Muscle layer of duodenum (tissue), 2 donors: ENCODE results near the gene TNNT2.

ENCODE experiments used
- H3K27ac ChIP-seq: one replicate; pipeline ENCODE4 v1.7.0; 2013; ENCODE audit warnings: mild to moderate bottlenecking, low read length
- H3K27me3 ChIP-seq: one replicate; pipeline ENCODE4 v1.7.0; 2013; ENCODE audit warnings: low read depth, mild to moderate bottlenecking, control low read depth, low read length
- H3K36me3 ChIP-seq, 2 donors: one replicate each; pipeline ENCODE4 v1.7.0; 2013; ENCODE audit warnings: low read length in 2 of 2, control low read depth in 1 of 2, mild to moderate bottlenecking in 1 of 2; ENCODE audit not compliant: insufficient read depth in 2 of 2, control insufficient read depth in 1 of 2
- H3K4me1 ChIP-seq, 2 donors: one replicate each; pipeline ENCODE4 v1.7.0; 2013; ENCODE audit warnings: low read length in 2 of 2, mild to moderate bottlenecking in 2 of 2, control low read depth in 1 of 2, moderate library complexity in 1 of 2; ENCODE audit not compliant: insufficient read depth in 2 of 2, control insufficient read depth in 1 of 2
- H3K4me3 ChIP-seq, 2 donors: one replicate each; pipeline ENCODE4 v1.7.0; 2013; ENCODE audit warnings: low read length in 2 of 2, low read depth in 1 of 2, mild to moderate bottlenecking in 1 of 2
- H3K9me3 ChIP-seq, 2 donors: one replicate each; pipeline ENCODE4 v1.7.0; 2013; ENCODE audit warnings: low read length in 2 of 2, control low read depth in 1 of 2, mild to moderate bottlenecking in 1 of 2; ENCODE audit not compliant: control insufficient read depth in 1 of 2
- donor health status: healthy.

The TNNT2 gene

DNA sequence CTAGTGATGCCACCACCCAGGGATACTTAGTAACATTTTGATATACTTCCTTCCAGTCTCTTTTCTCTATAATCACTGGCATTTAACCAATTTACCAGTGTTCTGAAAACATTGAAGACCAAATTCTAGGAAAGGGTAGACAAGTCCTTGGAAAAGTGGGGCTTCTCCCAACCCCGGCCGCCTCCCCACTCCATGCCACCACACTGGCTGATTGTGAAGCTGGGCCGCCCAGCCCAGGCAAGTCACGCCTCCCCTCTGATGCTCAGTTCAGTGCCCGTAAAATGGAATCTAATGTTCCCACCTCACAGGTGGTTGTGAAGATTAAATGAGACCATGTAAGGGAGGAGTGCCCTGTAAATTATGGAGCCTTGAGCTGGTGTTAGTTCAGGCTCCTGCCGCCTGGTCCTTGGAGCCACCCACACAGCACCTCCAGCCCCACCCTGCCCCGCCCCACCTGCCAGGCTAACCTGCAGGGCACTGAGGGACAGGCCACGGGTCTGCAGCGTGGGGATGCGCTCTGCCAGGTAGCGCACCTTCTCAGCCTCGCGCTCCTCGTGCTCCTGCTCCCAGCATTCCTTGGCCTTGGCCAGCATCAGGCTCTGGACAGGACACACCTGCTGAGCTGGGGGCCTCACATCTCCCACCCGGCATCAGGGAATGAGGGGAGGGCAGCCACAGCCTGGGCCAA is 36.7 kb upstream of the TNNT2 start:
- Histone ChIP-seq H3K27ac (no peak overlapping the region), H3K4me3 (no peak overlapping the region), H3K27me3 (no peaks in the 10 kb centered on the region), H3K9me3 (no peaks in the 10 kb centered on the region), H3K36me3 (no peaks in the 10 kb centered on the region), H3K4me1 (no peaks in the 10 kb centered on the region)

DNA sequence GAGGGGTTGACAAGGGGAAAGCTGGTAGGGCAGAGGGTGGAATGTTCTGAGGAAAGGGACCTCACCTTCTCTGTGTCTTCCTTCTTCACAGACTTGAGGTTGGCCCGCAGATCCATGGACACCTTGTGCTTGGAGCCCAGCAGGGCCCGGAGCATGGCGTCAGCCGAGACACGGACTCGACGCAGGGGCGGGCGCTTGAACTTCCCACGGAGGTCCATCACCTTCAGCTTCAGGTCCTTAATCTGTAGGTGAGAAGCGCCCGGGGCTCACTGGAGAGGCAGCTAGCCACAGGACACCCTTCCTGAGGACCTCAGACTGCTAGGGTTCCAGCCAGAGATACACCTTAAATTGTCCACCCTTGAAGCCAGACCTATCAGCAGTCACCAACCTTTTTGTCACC is 33.8 kb upstream of the TNNT2 start:
- no peak overlapping the region for H3K27ac ChIP-seq
- H3K4me3 ChIP-seq = no peak overlapping the region
- H3K4me1 ChIP-seq = no peaks in the 10 kb centered on the region
- H3K9me3 ChIP-seq = no peaks in the 10 kb centered on the region
- no peaks in the 10 kb centered on the region for H3K27me3 ChIP-seq
- no peaks in the 10 kb centered on the region for H3K36me3 ChIP-seq

DNA sequence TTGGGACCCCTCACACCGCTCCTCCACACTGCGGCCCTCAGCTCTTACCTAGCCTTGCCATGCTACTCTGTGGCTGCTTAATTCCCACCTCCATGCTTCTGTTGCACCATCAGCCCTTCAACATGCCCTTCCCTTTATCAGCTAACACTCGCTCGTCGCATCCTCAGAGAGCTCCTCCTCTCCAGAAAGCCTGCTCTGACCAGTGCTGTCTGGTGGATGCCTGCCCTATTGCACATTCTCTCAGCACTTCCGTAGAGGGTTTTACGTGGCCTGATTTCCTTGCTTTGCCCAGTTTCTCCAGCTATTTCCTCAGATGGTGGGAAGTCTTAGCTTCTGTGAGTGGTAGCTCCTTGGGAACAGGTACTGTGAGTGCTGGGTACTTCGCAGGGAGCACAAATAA is 32.0 kb upstream of the TNNT2 start:
- Histone ChIP-seq H3K4me3 (no peak overlapping the region), H3K27me3 (no peaks in the 10 kb centered on the region), H3K36me3 (no peaks in the 10 kb centered on the region), H3K9me3 (no peaks in the 10 kb centered on the region), H3K27ac (no peak overlapping the region), H3K4me1 (peaks cover 0 to under 1% of the 10 kb centered on the region in 2 donors)

DNA sequence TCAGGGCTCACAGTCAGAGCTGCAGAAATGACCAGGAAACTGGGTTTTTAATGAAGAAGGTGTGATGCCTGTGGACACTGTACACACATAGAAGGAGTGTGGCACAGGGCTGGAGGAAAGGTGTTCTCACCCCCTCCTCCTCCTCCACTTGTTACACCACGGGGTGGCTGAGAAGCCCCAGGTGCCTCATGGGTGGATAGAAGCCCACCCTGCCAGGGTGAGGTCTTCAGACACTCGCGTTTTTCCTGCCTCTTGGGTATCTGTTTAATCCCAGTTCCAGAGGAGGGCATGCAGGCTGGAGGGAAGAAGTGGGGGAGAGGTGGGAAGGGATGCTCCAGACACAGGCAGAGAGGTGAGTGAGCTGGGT is 31.3 kb upstream of the TNNT2 start:
- no peak overlapping the region for H3K27ac ChIP-seq
- H3K4me3 ChIP-seq = no peak overlapping the region
- H3K36me3 ChIP-seq = no peaks in the 10 kb centered on the region
- H3K9me3 ChIP-seq = no peaks in the 10 kb centered on the region
- no peaks in the 10 kb centered on the region for H3K27me3 ChIP-seq
- H3K4me1 ChIP-seq = peaks cover 0 to 6% of the 10 kb centered on the region in 2 donors

DNA sequence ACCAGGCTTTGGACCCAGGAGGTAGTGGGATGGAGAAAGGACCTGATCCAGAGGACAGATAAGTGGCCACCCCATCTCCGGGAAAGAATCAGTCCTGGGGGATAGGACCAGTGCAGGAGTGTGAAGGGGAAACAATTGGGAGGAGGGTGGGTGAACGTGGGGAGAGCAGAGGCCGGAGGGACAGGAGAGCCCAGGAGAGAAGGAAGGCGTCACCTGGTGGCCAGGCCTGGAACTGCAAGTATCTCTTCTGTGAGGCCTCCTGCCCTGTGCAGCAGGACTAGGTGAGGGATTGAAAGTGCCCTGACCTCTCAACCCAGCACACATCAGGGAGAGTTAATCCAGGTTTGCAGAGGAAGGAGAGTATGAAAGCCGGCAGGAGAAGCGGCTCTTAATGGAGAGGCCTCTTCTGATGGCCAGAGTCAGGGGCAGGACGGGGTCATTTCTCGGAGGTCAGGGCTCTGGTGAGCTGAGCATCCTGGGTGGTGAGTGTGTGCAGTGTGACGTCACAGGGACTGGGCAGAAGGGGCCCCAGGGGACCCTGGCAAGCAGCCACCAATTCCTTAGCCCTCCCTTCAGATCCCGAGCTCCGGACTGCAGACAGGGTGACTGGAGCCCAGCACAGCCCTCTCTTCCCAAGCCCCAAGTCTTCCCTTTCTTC is 30.8 kb upstream of the TNNT2 start:
- no peak overlapping the region for H3K27ac ChIP-seq
- no peaks in the 10 kb centered on the region for H3K9me3 ChIP-seq
- H3K36me3 ChIP-seq = no peaks in the 10 kb centered on the region
- H3K4me3 ChIP-seq = no peak overlapping the region
- peaks cover 0 to 6% of the 10 kb centered on the region in 2 donors for H3K4me1 ChIP-seq
- no peaks in the 10 kb centered on the region for H3K27me3 ChIP-seq

DNA sequence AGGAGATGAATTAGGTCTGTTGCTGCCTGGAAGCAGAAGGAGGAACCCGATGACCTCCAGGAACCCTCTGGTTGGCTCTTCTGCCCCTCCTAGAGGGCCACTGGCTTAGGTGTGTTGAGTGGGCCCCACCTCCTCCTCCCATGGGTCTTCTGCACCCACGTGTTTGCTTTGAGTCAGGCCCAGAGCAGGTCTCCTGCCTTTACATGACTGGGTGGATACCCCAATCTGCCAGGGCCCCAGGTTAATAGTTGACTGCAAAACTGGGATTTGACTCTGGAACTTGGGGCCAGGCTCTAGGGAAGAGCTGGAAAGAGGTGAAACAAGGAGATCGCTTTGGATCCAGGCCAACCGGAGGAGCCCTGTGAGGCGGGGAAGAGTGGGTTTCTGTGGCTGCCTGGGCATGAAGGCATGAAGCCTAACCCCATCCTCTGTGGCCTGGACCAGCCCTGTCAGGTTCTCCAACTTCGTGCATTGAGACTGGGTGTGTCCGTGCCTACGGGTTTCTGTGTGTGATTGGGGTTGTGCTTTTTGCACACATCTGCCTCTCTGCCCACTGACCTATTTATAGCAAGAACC is 29.4 kb upstream of the TNNT2 start:
- Histone ChIP-seq H3K4me3 (no peak overlapping the region), H3K9me3 (no peaks in the 10 kb centered on the region), H3K27me3 (no peaks in the 10 kb centered on the region), H3K27ac (no peak overlapping the region), H3K4me1 (peaks cover 0 to 6% of the 10 kb centered on the region in 2 donors), H3K36me3 (no peaks in the 10 kb centered on the region)

DNA sequence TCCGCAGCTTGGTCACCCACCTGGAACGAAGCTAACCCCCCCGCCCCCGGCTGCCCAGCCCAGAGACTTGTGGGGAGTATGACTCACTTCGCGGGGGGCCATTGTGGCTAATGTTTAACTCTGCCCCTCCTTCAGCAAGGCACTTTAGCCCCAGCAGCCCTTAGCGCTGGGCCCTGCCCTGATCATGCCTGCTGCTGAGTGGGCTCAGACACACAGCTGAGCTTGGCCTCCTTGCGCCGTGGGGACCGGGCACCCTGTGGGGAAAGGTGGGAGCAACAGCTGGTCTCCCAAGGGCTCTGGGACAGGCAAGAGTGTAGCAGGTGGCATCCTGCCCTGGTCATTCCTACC is 28.0 kb upstream of the TNNT2 start:
- H3K27me3 ChIP-seq = peaks cover 3% of the 10 kb centered on the region
- no peak overlapping the region for H3K4me3 ChIP-seq
- H3K4me1 ChIP-seq = peaks cover 0 to 6% of the 10 kb centered on the region in 2 donors
- no peaks in the 10 kb centered on the region for H3K9me3 ChIP-seq
- peak overlapping the region; percentile 47 for H3K27ac ChIP-seq
- H3K36me3 ChIP-seq = no peaks in the 10 kb centered on the region

DNA sequence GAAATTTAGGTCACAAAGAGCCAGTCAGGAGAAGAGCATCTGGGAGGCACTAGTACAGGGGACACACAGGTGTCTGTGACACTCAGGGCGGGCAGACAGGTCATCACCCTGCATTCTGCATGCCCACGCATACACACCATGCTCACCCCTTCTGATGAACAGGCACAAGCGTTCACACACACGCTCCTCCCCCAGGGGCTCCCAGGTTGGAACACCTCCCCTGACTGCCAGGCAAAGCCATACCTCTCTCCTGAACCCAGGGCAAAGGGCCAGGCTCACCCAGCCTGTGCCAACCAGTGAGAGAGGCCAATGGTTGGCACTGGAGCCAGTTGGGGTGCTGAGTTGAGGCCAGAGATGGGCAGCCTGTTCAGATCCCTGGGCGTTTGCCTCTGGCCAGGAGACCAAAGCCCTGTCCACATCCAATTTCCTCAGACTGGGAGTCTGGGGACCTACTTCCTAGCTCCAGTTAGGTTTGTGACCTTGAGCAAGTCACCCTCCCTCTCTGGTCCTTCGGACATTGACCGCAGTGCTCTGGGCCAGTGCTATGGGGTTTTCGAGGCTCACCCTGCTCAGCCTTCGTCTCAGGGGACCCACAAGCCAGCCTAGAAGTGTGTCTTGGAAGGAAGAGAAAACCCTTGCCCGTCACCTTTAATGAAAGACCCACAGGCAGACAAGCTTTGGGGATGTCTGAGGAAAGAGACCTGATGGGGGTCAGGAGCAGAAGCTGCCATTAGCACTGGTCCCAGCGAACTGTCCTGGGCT is 27.4 kb upstream of the TNNT2 start:
- Histone ChIP-seq H3K27ac (peak overlapping the region; percentile 61), H3K4me1 (peaks cover 0 to 6% of the 10 kb centered on the region in 2 donors), H3K27me3 (peaks cover 8% of the 10 kb centered on the region), H3K36me3 (no peaks in the 10 kb centered on the region), H3K4me3 (no peak overlapping the region), H3K9me3 (no peaks in the 10 kb centered on the region)

DNA sequence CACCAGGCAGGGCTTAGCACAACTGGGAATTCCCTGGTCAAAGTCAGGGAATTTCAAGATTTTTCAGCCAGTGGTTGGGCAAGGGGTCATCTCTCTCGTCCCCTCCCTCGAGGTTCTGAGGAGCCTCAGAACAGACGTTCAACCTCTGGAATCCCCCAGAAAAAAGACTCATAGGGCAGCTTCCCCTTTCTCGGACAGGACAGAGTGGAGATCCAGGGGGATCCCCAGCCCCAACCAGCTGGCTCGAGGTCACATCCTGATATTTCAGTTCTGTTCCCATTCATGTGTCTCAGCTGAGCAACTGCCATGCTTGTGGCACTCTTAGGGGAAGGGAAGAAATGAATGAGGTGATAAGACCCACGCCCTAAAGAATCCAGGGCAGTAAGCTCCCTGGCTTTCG is 26.6 kb upstream of the TNNT2 start:
- Histone ChIP-seq H3K36me3 (no peaks in the 10 kb centered on the region), H3K4me1 (peaks cover 6% of the 10 kb centered on the region in 2 donors)

DNA sequence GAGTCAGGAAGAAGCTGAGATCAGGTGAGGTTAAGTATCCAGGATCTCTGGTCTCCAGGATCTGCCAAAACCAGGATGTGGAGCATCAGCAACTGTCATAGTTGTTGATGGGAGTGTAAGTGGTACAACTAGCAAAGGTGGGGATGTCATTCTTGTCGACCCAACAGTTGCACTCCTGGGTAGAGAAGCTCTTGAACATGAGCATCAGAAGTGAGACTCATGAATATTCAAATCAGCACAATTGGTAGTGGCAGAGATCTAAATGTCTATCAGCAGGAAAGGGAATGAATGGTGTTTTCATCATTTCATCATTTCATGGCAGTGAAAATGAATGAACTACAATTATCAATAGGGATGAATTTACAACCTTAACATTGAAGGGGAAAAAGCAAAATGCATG is 25.9 kb upstream of the TNNT2 start:
- no peak overlapping the region for H3K4me3 ChIP-seq
- peaks cover 23% of the 10 kb centered on the region for H3K27me3 ChIP-seq
- H3K36me3 ChIP-seq = no peaks in the 10 kb centered on the region
- H3K9me3 ChIP-seq = no peaks in the 10 kb centered on the region
- no peak overlapping the region for H3K27ac ChIP-seq
- peaks cover 6 to 7% of the 10 kb centered on the region in 2 donors for H3K4me1 ChIP-seq

More for the DNA sequence above, 26.6 kb upstream of the TNNT2 start:
- no peak overlapping the region for H3K27ac ChIP-seq
- peaks cover 16% of the 10 kb centered on the region for H3K27me3 ChIP-seq
- no peak overlapping the region for H3K4me3 ChIP-seq
- no peaks in the 10 kb centered on the region for H3K9me3 ChIP-seq

DNA sequence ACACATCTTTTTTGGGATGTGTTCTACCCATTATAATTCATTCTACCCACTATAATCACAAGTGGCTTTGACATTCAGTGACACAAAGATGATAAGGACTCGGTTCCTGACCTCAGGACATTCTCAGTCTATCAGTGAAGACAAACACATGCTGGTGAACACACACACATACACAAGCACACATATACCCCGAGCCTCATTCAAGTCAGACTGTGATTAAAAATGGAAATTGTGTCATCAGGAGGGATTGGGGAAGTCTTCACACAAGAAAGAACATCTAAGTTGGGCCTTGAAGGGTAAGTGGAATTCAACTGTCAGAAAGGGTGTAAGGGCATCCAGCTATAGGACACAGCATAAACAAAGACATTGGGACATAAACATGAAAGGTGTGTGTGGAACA is 24.2 kb upstream of the TNNT2 start:
- peaks cover 6 to 7% of the 10 kb centered on the region in 2 donors for H3K4me1 ChIP-seq

More for the DNA sequence above, 24.2 kb upstream of the TNNT2 start:
- peaks cover 27% of the 10 kb centered on the region for H3K27me3 ChIP-seq
- H3K9me3 ChIP-seq = no peaks in the 10 kb centered on the region
- H3K4me3 ChIP-seq = no peak overlapping the region
- no peak overlapping the region for H3K27ac ChIP-seq
- H3K36me3 ChIP-seq = no peaks in the 10 kb centered on the region
